Posterior cingulate gyrus (tissue), 11 donors: ENCODE measurements around the gene IL1RAPL2.
"Not testable (repeated sequence)": the region's sequence is repeated elsewhere in the genome, so short reads cannot be mapped to it uniquely, and the experiment has no call there.

Experiments
- DNase-seq, 10 donors: peaks; one replicate each; pipeline versions ENCODE4 v3.0.0 to v3.0.0-alpha.2; 2020 to 2021; ENCODE audit warnings: mixed read lengths in 3 of 10
- intact Hi-C: fragments of 100-400 bp; cut with DNase I; formaldehyde crosslinking; loops from one replicate; pipeline ENCODE4 v1.15.1; 2023

IL1RAPL2 gene

DNA sequence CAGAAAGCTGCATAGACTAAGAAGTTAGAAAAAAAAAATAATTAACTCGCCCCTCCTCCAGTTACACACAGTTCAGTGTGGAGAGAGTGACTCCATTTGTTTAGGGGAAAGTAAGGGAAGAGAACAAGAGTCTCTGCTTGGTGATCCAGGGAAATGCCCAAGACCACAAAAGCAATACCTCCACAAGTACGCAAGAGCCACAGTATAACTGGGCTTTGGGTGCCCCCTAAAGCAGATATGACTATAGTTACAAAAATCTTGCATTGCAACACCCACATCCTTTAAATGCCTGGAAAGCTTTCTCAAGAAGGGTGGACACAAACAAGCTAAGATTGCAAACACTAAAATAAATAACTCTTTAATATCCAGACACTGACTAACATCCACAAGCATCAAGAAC, 1092.1 kb downstream of the IL1RAPL2 start:
- DNase-seq: no peak
- intact Hi-C loops: no loop called here

- no peak for DNase-seq
- intact Hi-C loops: no loop called here
Observed at GRCh38 chrX:105662248-105662647, 1096.2 kb downstream of the IL1RAPL2 start.

- intact Hi-C loops: no loop called here
- no peak for DNase-seq
Observed at GRCh38 chrX:105664243-105664642, 1098.2 kb downstream of the IL1RAPL2 start.

DNA sequence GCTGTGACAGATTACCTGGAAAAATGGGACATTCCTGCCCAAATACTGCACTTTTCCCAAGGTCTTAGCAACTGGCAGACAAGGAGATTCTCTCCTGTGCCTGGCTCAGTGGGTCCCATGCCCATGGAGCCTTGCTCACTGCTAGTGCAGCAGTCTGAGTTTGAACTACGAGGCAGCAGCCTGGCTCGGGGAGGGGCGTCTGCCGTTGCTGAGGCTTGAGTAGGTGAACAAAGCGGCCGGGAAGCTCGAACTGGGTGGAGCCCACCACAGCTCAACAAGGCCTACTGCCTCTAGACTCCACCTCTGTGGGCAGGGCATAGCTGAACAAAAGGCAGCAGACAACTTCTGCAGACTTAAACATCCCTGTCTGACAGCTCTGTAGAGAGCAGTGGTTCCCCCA, 1118.3 kb downstream of the IL1RAPL2 start:
- intact Hi-C loops: not testable (repeated sequence)
- DNase-seq: peak in 2 of 10 donors; percentile 61 to 70

GRCh38 chrX:105694839-105695238, 1128.8 kb downstream of the IL1RAPL2 start:
- intact Hi-C loops: no loop called here
- no peak for DNase-seq

GRCh38 chrX:105695451-105695850, 1129.5 kb downstream of the IL1RAPL2 start:
- no peak for DNase-seq
- intact Hi-C loops: no loop called here

DNA sequence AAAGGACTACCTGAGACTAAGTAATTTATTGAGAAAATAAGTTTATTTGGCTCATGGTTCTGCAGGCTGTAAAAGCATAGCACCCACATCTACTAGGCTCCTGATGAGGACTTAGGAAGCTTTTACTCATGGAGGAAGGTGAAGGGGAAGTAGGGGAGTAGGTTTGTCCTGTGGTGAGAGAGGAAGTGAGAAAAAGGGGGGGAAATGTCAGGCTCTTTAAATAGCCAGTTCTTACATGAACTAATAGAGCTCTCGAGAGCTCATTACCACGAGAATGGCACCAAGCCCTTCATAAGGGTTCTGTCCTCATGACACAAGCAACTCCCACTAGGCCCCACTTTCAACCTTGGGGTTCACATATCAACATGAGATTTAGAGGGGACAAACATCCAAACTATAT, 1130.9 kb downstream of the IL1RAPL2 start:
- intact Hi-C loops: no loop called here
- no peak for DNase-seq

- intact Hi-C loops: no loop called here
- DNase-seq: no peak
Observed at GRCh38 chrX:105697984-105698781, 1132.2 kb downstream of the IL1RAPL2 start.

- intact Hi-C loops: no loop called here
- no peak for DNase-seq
Observed at GRCh38 chrX:105700331-105700730, 1134.3 kb downstream of the IL1RAPL2 start.

- no peak for DNase-seq
- intact Hi-C loops: no loop called here
Observed at GRCh38 chrX:105701310-105702052, 1135.5 kb downstream of the IL1RAPL2 start.

DNA sequence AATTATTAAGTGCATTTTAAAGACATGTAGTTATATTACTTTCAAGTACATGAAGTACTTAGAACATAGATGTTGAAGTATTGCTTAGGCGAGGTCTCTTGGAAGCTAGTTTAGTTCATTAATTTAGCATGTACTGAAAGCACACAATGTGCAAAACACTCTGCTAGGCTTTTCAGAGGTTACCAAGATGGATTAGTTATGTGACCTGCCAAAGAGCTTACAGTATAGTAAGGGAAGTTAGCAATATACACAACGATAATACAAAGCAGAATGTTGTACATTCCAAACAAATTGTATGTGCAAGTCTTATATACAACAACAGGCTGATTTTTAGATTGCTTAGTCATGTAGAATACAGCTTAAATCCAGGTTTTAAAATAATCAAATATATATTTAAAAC, 1137.9 kb downstream of the IL1RAPL2 start:
- DNase-seq: no peak
- intact Hi-C loops: no loop called here

GRCh38 chrX:105706041-105706440, 1140.0 kb downstream of the IL1RAPL2 start:
- DNase-seq: no peak
- intact Hi-C loops: no loop called here

DNA sequence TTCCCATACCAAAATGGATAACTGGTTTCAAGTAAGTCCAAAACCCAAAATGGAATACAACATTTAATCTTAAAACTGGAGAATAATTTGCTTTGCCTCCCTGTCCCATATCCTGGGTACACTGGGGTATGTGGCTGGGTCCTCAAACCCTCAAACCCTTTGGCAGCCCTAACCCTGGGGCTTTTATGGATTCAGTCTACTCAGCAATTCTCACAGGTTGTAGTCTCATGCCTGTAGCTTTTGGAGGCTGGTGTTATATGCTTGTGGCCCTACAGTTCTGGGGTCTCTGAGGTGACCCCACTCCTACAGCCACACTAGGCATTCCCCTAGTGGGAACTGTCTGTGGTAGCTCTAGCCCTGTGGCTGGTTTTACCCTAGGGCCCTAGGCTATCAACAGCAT, 1145.8 kb downstream of the IL1RAPL2 start:
- peak in 1 of 10 donors; percentile 41 for DNase-seq
- intact Hi-C loops: no loop called here

- no peak for DNase-seq
- intact Hi-C loops: no loop called here
Observed at GRCh38 chrX:105715746-105716145, 1149.7 kb downstream of the IL1RAPL2 start.

GRCh38 chrX:105723966-105724735, 1158.2 kb downstream of the IL1RAPL2 start:
- no peak for DNase-seq
- intact Hi-C loops: no loop called here

GRCh38 chrX:105725228-105725627, 1159.2 kb downstream of the IL1RAPL2 start:
- DNase-seq: no peak
- intact Hi-C loops: no loop called here

DNA sequence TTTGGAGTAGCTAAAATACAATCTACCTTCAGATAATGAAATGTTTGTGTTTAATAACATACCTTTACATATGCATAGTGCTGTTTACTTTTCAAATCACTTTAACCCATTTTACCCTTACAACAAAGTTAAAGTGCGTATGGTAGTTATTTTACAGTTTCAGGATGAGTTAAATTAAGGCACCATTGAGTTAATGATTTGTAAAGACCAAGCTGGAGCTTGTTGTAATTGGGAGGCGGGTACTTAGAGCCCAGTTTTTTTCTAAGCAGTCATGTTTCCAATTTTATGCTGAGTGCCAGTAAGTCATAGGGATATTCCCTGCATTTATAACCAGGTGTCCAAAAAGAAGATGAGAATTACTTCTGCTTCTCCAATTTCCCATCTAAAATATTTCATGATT, 1172.2 kb downstream of the IL1RAPL2 start:
- DNase-seq: no peak
- intact Hi-C loops: no loop called here

- intact Hi-C loops: no loop called here
- no peak for DNase-seq
Observed at GRCh38 chrX:105744291-105744690, 1178.3 kb downstream of the IL1RAPL2 start.

GRCh38 chrX:105744946-105745345, 1178.9 kb downstream of the IL1RAPL2 start:
- DNase-seq: no peak
- intact Hi-C loops: no loop called here

GRCh38 chrX:105745863-105746262, 1179.9 kb downstream of the IL1RAPL2 start:
- intact Hi-C loops: no loop called here
- no peak for DNase-seq

DNA sequence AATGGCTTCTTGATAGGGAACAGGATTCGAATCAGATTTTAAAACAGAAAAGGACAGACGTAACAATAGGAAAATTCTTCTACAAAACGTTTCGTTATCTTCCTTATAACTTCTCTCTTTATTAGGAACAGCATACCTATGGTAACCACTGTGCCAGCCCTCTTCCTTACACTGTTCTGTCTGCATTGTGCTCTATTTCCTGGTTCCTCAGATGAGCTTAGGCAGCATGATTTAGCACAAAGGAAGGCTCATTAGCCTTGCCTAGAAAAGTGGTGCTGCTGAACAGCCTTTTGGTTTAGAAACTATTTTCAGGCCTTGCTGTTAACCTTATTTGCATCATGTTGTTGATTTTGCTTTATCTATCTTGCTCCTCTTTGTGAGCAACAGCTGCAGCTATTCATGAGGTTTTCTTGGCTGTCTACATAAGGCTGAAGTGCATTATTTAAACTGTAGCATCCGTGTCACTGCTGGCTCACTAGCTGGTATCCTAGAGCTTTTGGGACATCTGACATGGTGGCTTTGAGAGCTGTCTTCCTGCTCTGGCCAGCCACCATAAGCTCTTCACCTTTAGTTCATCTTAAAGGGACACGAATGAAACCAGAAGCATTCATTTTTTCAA, 1186.4 kb downstream of the IL1RAPL2 start:
- intact Hi-C loops: no loop called here
- DNase-seq: no peak
